Measurements from ENCODE around the gene PLA2G12A.

The PLA2G12A gene

GRCh38 chr4:109675843-109676242 is 54.0 kb downstream of the PLA2G12A start:
- TF ChIP-seq ELF4 (IDR thresholded peaks at IDR 0.05) (no peak), TARDBP (IDR thresholded peaks at IDR 0.05) (no peak), L3MBTL2 (conservative IDR thresholded peaks at IDR 0.05) (no peak), FOXA1 (IDR thresholded peaks at IDR 0.05) (no peak), SUZ12 (IDR thresholded peaks at IDR 0.05) (no peak), FOXM1 (IDR thresholded peaks at IDR 0.05; ENCODE audit: borderline replicate concordance) (no peak), ZNF384 (IDR thresholded peaks at IDR 0.05) (no peak), ARNT (IDR thresholded peaks at IDR 0.05) (no peak), FOXK2 (IDR thresholded peaks at IDR 0.05) (no peak)
- ChIA-PET CTCF (no interaction called here), POLR2A (no interaction called here)
- no peak for DNase-seq (ENCODE audit: extremely low spot score)

GRCh38 chr4:109675181-109675580 is 54.7 kb downstream of the PLA2G12A start:
- DNase-seq (ENCODE audit: extremely low spot score) = no peak
- POLR2A ChIA-PET = no interaction called here
- TF ChIP-seq TARDBP (IDR thresholded peaks at IDR 0.05) (no peak), SUZ12 (IDR thresholded peaks at IDR 0.05) (no peak), PKNOX1 (IDR thresholded peaks at IDR 0.05) (no peak), HDGF (IDR thresholded peaks at IDR 0.05; ENCODE audit: borderline replicate concordance) (no peak), SP1 (IDR thresholded peaks at IDR 0.05) (no peak), L3MBTL2 (conservative IDR thresholded peaks at IDR 0.05) (no peak), NFRKB (IDR thresholded peaks at IDR 0.05) (no peak), LEF1 (IDR thresholded peaks at IDR 0.05; ENCODE audit: borderline replicate concordance) (no peak), ARNT (IDR thresholded peaks at IDR 0.05) (no peak), ELF4 (IDR thresholded peaks at IDR 0.05) (no peak), FOXK2 (IDR thresholded peaks at IDR 0.05) (no peak), BHLHE40 (IDR thresholded peaks at IDR 0.05; ENCODE audit: borderline replicate concordance) (no peak), FOXA1 (IDR thresholded peaks at IDR 0.05) (no peak), ZNF384 (IDR thresholded peaks at IDR 0.05) (no peak), CTBP1 (IDR thresholded peaks at IDR 0.05; ENCODE audit: borderline replicate concordance) (no peak), FOXM1 (IDR thresholded peaks at IDR 0.05; ENCODE audit: borderline replicate concordance) (no peak)
- CTCF ChIA-PET = no interaction called here

- ChIA-PET CTCF (no interaction called here), POLR2A (no interaction called here)
- TF ChIP-seq LEF1 (IDR thresholded peaks at IDR 0.05; ENCODE audit: borderline replicate concordance) (no peak), NFRKB (IDR thresholded peaks at IDR 0.05) (no peak)
- no peak for DNase-seq (ENCODE audit: extremely low spot score)
These were observed 56.6 kb downstream of the PLA2G12A start for GRCh38 chr4:109673303-109673702.

GRCh38 chr4:109672169-109672930 is 57.5 kb downstream of the PLA2G12A start:
- CTCF ChIA-PET = no interaction called here
- POLR2A ChIA-PET = no interaction called here
- TF ChIP-seq FOXA1 (IDR thresholded peaks at IDR 0.05) = no peak
- no peak for TF ChIP-seq ELF4 (IDR thresholded peaks at IDR 0.05)
- no peak for TF ChIP-seq FOXM1 (IDR thresholded peaks at IDR 0.05; ENCODE audit: borderline replicate concordance)
- TF ChIP-seq ARNT (IDR thresholded peaks at IDR 0.05) = no peak
- no peak for TF ChIP-seq BHLHE40 (IDR thresholded peaks at IDR 0.05; ENCODE audit: borderline replicate concordance)
- DNase-seq (ENCODE audit: extremely low spot score) = no peak

- no peak for DNase-seq (ENCODE audit: extremely low spot score)
- CTCF ChIA-PET = no interaction called here
- TF ChIP-seq SP1 (IDR thresholded peaks at IDR 0.05) (no peak), SUZ12 (IDR thresholded peaks at IDR 0.05) (no peak), FOXA1 (IDR thresholded peaks at IDR 0.05) (no peak), ELF4 (IDR thresholded peaks at IDR 0.05) (no peak), TARDBP (IDR thresholded peaks at IDR 0.05) (no peak), CTBP1 (IDR thresholded peaks at IDR 0.05; ENCODE audit: borderline replicate concordance) (no peak), NFRKB (IDR thresholded peaks at IDR 0.05) (no peak), ZNF384 (IDR thresholded peaks at IDR 0.05) (no peak), LEF1 (IDR thresholded peaks at IDR 0.05; ENCODE audit: borderline replicate concordance) (no peak), L3MBTL2 (conservative IDR thresholded peaks at IDR 0.05) (no peak), FOXM1 (IDR thresholded peaks at IDR 0.05; ENCODE audit: borderline replicate concordance) (no peak), FOXK2 (IDR thresholded peaks at IDR 0.05) (no peak), ARNT (IDR thresholded peaks at IDR 0.05) (no peak), HDGF (IDR thresholded peaks at IDR 0.05; ENCODE audit: borderline replicate concordance) (no peak), PKNOX1 (IDR thresholded peaks at IDR 0.05) (no peak), BHLHE40 (IDR thresholded peaks at IDR 0.05; ENCODE audit: borderline replicate concordance) (no peak)
- POLR2A ChIA-PET = no interaction called here
These were observed 58.5 kb downstream of the PLA2G12A start for GRCh38 chr4:109671350-109671749.

- CTCF ChIA-PET = no interaction called here
- TF ChIP-seq CTBP1 (IDR thresholded peaks at IDR 0.05; ENCODE audit: borderline replicate concordance) = no peak
- no peak for TF ChIP-seq L3MBTL2 (conservative IDR thresholded peaks at IDR 0.05)
- TF ChIP-seq BHLHE40 (IDR thresholded peaks at IDR 0.05; ENCODE audit: borderline replicate concordance) = no peak
- TF ChIP-seq FOXM1 (IDR thresholded peaks at IDR 0.05; ENCODE audit: borderline replicate concordance) = no peak
- no peak for TF ChIP-seq TARDBP (IDR thresholded peaks at IDR 0.05)
- no peak for TF ChIP-seq SP1 (IDR thresholded peaks at IDR 0.05)
- TF ChIP-seq ZNF384 (IDR thresholded peaks at IDR 0.05) = no peak
- no peak for TF ChIP-seq FOXK2 (IDR thresholded peaks at IDR 0.05)
- no peak for DNase-seq (ENCODE audit: extremely low spot score)
- POLR2A ChIA-PET = no interaction called here
These were observed 63.9 kb downstream of the PLA2G12A start for GRCh38 chr4:109665783-109666485.

GRCh38 chr4:109662771-109663170 is 67.1 kb downstream of the PLA2G12A start:
- no peak for TF ChIP-seq LEF1 (IDR thresholded peaks at IDR 0.05; ENCODE audit: borderline replicate concordance)
- no peak for TF ChIP-seq SUZ12 (IDR thresholded peaks at IDR 0.05)
- TF ChIP-seq HDGF (IDR thresholded peaks at IDR 0.05; ENCODE audit: borderline replicate concordance) = no peak
- no peak for TF ChIP-seq ELF4 (IDR thresholded peaks at IDR 0.05)
- no peak for TF ChIP-seq L3MBTL2 (conservative IDR thresholded peaks at IDR 0.05)
- ChIA-PET CTCF (no interaction called here), POLR2A (no interaction called here)
- no peak for DNase-seq (ENCODE audit: extremely low spot score)
